HG03460 (cell line): ENCODE measurements around the gene SARDH.
"Not testable (repeated sequence)": the region's sequence is repeated elsewhere in the genome, so short reads cannot be mapped to it uniquely, and the experiment has no call there.

Experiments used
- ATAC-seq: cut with Tn5 transposase; IDR thresholded peaks from one replicate; pipeline ENCODE4 v1.9.1; 2021; ENCODE audit not compliant: unreplicated experiment

Gene SARDH

GRCh38 chr9:133635533-133636531, 102.3 kb downstream of the SARDH start, which contains the start of gene DBH:
DBH (plus strand) TSS chr9:133636363; CDS start chr9:133636372, 9 bp downstream.
- ATAC-seq = no peak

- ATAC-seq = no peak
These were observed 103.1 kb downstream of the SARDH start for GRCh38 chr9:133635098-133635497.

- no peak for ATAC-seq
These were observed 104.0 kb downstream of the SARDH start for GRCh38 chr9:133634081-133634691.

GRCh38 chr9:133633681-133634080, 104.5 kb downstream of the SARDH start:
- no peak for ATAC-seq

- ATAC-seq = no peak
These were observed 105.1 kb downstream of the SARDH start for GRCh38 chr9:133632806-133633680.

GRCh38 chr9:133631111-133631510, 107.0 kb downstream of the SARDH start:
- ATAC-seq = no peak

- no peak for ATAC-seq
These were observed 108.7 kb downstream of the SARDH start for GRCh38 chr9:133629221-133630110.

- ATAC-seq = no peak
These were observed 109.4 kb downstream of the SARDH start for GRCh38 chr9:133628766-133629165.

GRCh38 chr9:133627341-133627740, 110.8 kb downstream of the SARDH start:
- ATAC-seq = no peak

- not testable (repeated sequence) for ATAC-seq
These were observed 112.1 kb downstream of the SARDH start for GRCh38 chr9:133626008-133626407.

GRCh38 chr9:133622555-133622954, 115.6 kb downstream of the SARDH start:
- ATAC-seq = no peak

- ATAC-seq = no peak
These were observed 116.4 kb downstream of the SARDH start for GRCh38 chr9:133621725-133622267.

- ATAC-seq = no peak
These were observed 118.4 kb downstream of the SARDH start for GRCh38 chr9:133619791-133620190.

- ATAC-seq = no peak
These were observed 119.4 kb downstream of the SARDH start for GRCh38 chr9:133618726-133619125.

- ATAC-seq = no peak
These were observed 121.3 kb downstream of the SARDH start for GRCh38 chr9:133616643-133617405.

- no peak for ATAC-seq
These were observed 122.5 kb downstream of the SARDH start for GRCh38 chr9:133615606-133616188.

GRCh38 chr9:133615186-133615585, 123.0 kb downstream of the SARDH start:
- no peak for ATAC-seq

- ATAC-seq = no peak
These were observed 123.5 kb downstream of the SARDH start for GRCh38 chr9:133614678-133615077.

- no peak for ATAC-seq
These were observed 124.1 kb downstream of the SARDH start for GRCh38 chr9:133614056-133614455.
